Panc1 (cell line): ENCODE measurements around the gene DBH. TPM values are rescaled to one million over a fixed set of nuclear protein-coding genes. Genes with fewer than 3 reads are reported as not detected.

ENCODE experiments used
- ATAC-seq: fragments of 200-7000 bp; cut with Tn5 transposase; 2 replicates; pipeline ENCODE4 v1.9.1; 2020; ENCODE audit warnings: mild to moderate bottlenecking, moderate library complexity
- BruUV-seq: library from RNA; stranded (reverse); fragments of 400-500 nt; replicated peaks from 2 replicates; lab custom pipeline; 2021; lab: Mats Ljungman, UMichigan
- CTCF ChIA-PET: fragments of 300-600 bp; sonication (Branson Sonifier 250); formaldehyde crosslinking; loops from one replicate; lab custom pipeline; 2022; ENCODE audit warnings: antibody characterized with exemption; lab: Charles Lee
- POLR2A ChIA-PET: fragments of 300-600 bp; sonication (Branson Sonifier 250); formaldehyde crosslinking; loops from one replicate; lab custom pipeline; 2022; ENCODE audit warnings: antibody characterized with exemption; lab: Charles Lee
- DNase-seq: peaks from one replicate; pipeline ENCODE4 v3.0.0-alpha.2; 2010; ENCODE audit warnings: low read depth, low spot score
- H3K27ac ChIP-seq: 2 replicates; pipeline ENCODE4 v1.5.1; 2011; ENCODE audit warnings: mild to moderate bottlenecking, low read length, inconsistent platforms
- H3K27me3 ChIP-seq: fragments of 200-500 bp; sonication (Bioruptor generic); 2 replicates; pipeline ENCODE4 v1.6.0; 2014; ENCODE audit warnings: low read length, inconsistent platforms; ENCODE audit not compliant: control insufficient read depth, insufficient read depth
- H3K36me3 ChIP-seq: fragments of 200-500 bp; sonication (Bioruptor generic); 2 replicates; pipeline ENCODE4 v1.5.1; 2014; ENCODE audit warnings: inconsistent platforms, mild to moderate bottlenecking, low read length, moderate library complexity; ENCODE audit not compliant: control insufficient read depth, insufficient read depth
- H3K4me1 ChIP-seq: 2 replicates; pipeline ENCODE4 v1.5.1; 2011; ENCODE audit warnings: inconsistent platforms, mild to moderate bottlenecking, low read length, moderate library complexity; ENCODE audit not compliant: control insufficient read depth, insufficient read depth
- H3K4me3 ChIP-seq, 2 experiments: 2 replicates each; pipeline ENCODE4 v1.5.1; 2011 to 2012; ENCODE audit warnings: low read depth in 2 of 2, low read length in 2 of 2, mild to moderate bottlenecking in 2 of 2, inconsistent platforms in 1 of 2, moderate library complexity in 1 of 2
- H3K9me3 ChIP-seq: fragments of 200-500 bp; sonication (Bioruptor generic); 2 replicates; pipeline ENCODE4 v1.5.1; 2014; ENCODE audit warnings: low read depth, mild to moderate bottlenecking, inconsistent platforms, low read length, moderate library complexity; ENCODE audit not compliant: control insufficient read depth, insufficient read depth
- POLR2AphosphoS5 ChIP-seq: IDR thresholded peaks from 2 replicates; pipeline ENCODE4 v1.6.1; 2012; ENCODE audit warnings: mild to moderate bottlenecking, low read depth, low read length, moderate library complexity
- REST ChIP-seq, 2 experiments: IDR thresholded peaks; 2 replicates each; pipeline ENCODE4 v1.6.1; 2011 to 2012; ENCODE audit warnings: low read depth in 2 of 2, control low read depth in 1 of 2, low read length in 1 of 2, mild to moderate bottlenecking in 1 of 2, moderate library complexity in 1 of 2; ENCODE audit not compliant: insufficient read depth in 1 of 2
- SIN3A ChIP-seq: IDR thresholded peaks from 2 replicates; pipeline ENCODE4 v1.6.1; 2012; ENCODE audit warnings: low read depth, mild to moderate bottlenecking, low read length, moderate library complexity, borderline replicate concordance; ENCODE audit not compliant: insufficient read depth
- TCF7L2 ChIP-seq: IDR thresholded peaks from 2 replicates; pipeline ENCODE4 v1.6.1; 2011; ENCODE audit warnings: mild to moderate bottlenecking, low read depth, low read length, inconsistent platforms
- in situ Hi-C: cut with HindIII; loops from 2 replicates; pipeline ENCODE4 v1.10.0; 2016; ENCODE audit warnings: low sequenced_read_pairs, low pct_unique_long_range_greater_than_20kb
- intact Hi-C: fragments of 100-400 bp; cut with micrococcal nuclease; formaldehyde crosslinking; loops from one replicate; pipeline ENCODE4 v1.10.0; 2022; ENCODE audit not compliant: unreplicated experiment
- total RNA-seq: library from RNA; stranded (reverse); gene quantifications from one replicate; pipeline ENCODE4 v1.2.1, GENCODE V29; 2021; ENCODE audit not compliant: unreplicated experiment
- TF ChIP-seq, protein P1 (sequence below): fragments of 450-650 bp; IDR thresholded peaks from 2 replicates; pipeline ENCODE4 v1.5.1; 2017; ENCODE audit warnings: mild to moderate bottlenecking

Gene DBH
- total RNA-seq, 1 experiment from 2014 or later: not detected

DNA sequence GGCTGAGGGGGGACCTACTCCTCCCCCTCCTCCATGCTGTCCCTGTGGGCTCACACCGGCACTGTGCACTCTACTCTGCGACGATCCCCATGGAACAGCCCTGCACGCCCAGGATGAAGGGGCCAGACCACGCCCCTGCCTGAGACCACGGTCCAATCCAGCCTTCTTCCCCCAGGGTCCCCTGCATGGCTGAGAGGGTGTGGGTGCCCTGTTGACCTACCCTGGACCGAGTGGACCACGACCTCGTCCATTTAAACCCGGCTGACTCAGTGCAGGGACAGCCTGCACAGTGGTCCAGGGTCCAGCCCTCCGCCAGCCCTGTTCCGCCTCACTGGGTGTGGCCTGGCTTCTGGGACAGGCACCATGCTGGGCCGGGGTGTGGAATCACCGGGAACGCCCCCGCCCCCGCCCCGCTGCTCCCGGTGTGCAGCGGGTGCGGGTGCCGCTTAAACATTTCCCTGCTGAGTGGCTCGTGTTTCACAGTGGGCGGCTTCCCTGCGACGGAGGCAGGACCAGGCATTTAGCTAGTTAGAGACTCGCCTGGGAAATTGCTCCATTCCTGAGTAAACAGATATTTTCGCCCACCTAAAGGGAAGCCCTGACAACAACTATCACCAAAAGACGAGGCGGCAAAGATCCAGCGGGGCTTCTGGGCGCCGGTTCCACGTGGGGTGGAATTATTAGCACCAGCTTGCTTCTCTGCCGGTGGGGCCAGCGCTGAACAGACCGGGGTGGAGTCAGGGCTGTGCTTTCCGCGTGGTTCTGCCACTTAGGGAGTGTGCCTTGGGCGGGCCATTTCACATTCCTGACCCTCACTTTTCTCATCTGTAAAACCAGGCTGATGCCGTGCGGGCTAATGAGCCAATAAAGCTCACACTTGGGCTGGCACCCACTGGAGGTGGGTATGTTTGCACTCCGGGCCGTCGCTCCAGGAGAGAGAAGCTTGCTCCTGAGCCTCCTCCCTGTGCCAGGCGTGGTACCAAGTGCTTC lies 22.6 kb downstream of the DBH start:
- DNase-seq (no peak), ATAC-seq (peak; percentile 75)
- Histone ChIP-seq H3K36me3 (no peaks in the 10 kb centered on the region), H3K4me1 (no peaks in the 10 kb centered on the region), H3K9me3 (no peaks in the 10 kb centered on the region), H3K27me3 (no peaks in the 10 kb centered on the region; the same call in 1 of the 2 replicates), H3K27ac (no peak overlapping the region), H3K4me3 (peak overlapping the region in 1 of 2 experiments; percentile 14; a peak in 1 of 4 replicates)
- BruUV-seq: no TSS peak
- ChIA-PET POLR2A (no interaction called here), CTCF (interaction anchor here (0.7 kb wide), 1 partner anchor 22 kb away, joined by 4 read pairs; no protein-coding TSS in a partner anchor)
- in situ Hi-C loops: no loop called here
- intact Hi-C loops: no loop called here
- TF ChIP-seq POLR2AphosphoS5: no peak
- no peak for TF ChIP-seq SIN3A
- TF ChIP-seq REST (IDR thresholded peaks at IDR 0.05; ENCODE audit: insufficient read depth in 1 of 2, low read depth in 2 of 2, low read length in 1 of 2): no peak
- TF ChIP-seq, protein P1, sequence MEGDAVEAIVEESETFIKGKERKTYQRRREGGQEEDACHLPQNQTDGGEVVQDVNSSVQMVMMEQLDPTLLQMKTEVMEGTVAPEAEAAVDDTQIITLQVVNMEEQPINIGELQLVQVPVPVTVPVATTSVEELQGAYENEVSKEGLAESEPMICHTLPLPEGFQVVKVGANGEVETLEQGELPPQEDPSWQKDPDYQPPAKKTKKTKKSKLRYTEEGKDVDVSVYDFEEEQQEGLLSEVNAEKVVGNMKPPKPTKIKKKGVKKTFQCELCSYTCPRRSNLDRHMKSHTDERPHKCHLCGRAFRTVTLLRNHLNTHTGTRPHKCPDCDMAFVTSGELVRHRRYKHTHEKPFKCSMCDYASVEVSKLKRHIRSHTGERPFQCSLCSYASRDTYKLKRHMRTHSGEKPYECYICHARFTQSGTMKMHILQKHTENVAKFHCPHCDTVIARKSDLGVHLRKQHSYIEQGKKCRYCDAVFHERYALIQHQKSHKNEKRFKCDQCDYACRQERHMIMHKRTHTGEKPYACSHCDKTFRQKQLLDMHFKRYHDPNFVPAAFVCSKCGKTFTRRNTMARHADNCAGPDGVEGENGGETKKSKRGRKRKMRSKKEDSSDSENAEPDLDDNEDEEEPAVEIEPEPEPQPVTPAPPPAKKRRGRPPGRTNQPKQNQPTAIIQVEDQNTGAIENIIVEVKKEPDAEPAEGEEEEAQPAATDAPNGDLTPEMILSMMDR: no peak
- TF ChIP-seq TCF7L2: no peak

- no peak overlapping the region for H3K27ac ChIP-seq
These were observed 23.4 kb downstream of the DBH start for GRCh38 chr9:133659516-133659915.

More at GRCh38 chr9:133659516-133659915, 23.4 kb downstream of the DBH start:
- CTCF ChIA-PET: interaction anchor here (0.7 kb wide), 1 partner anchor 21 kb away, joined by 4 read pairs; no protein-coding TSS in a partner anchor
- H3K36me3 ChIP-seq: no peaks in the 10 kb centered on the region
- BruUV-seq: no TSS peak
- TF ChIP-seq REST (IDR thresholded peaks at IDR 0.05; ENCODE audit: insufficient read depth in 1 of 2, low read depth in 2 of 2, low read length in 1 of 2): no peak
- TF ChIP-seq POLR2AphosphoS5: no peak
- no peak for TF ChIP-seq TCF7L2
- TF ChIP-seq SIN3A: no peak
- TF ChIP-seq, protein P1: no peak
- POLR2A ChIA-PET: no interaction called here
- H3K4me1 ChIP-seq: no peaks in the 10 kb centered on the region
- DNase-seq (no peak), ATAC-seq (no peak)
- in situ Hi-C loops (no loop called here), intact Hi-C loops (no loop called here)
- no peaks in the 10 kb centered on the region; the same call in 1 of the 2 replicates for H3K27me3 ChIP-seq
- H3K4me3 ChIP-seq: no peak overlapping the region
- H3K9me3 ChIP-seq: no peaks in the 10 kb centered on the region
